H1 (cell line): Measurements from ENCODE around the gene BBS9.

Source experiments
- ATF2 ChIP-seq: IDR thresholded peaks from 2 replicates; pipeline ENCODE4 v1.6.1; 2012; ENCODE audit warnings: low read length, inconsistent platforms
- CREB1 ChIP-seq: IDR thresholded peaks from 2 replicates; pipeline ENCODE4 v1.6.1; 2012; ENCODE audit warnings: inconsistent platforms
- EGR1 ChIP-seq: IDR thresholded peaks from 2 replicates; pipeline ENCODE4 v1.6.1; 2011; ENCODE audit warnings: low read depth, low read length, borderline replicate concordance
- EZH2 ChIP-seq: fragments of 200-600 bp; sonication (generic); IDR thresholded peaks from 2 replicates; pipeline ENCODE4 v1.7.1; 2012; ENCODE audit warnings: low read depth, mild to moderate bottlenecking, moderate library complexity, low read length, inconsistent platforms; ENCODE audit not compliant: severe bottlenecking
- HDAC2 ChIP-seq, 2 experiments: fragments of 300-600 bp in 1 of 2; sonication (generic) in 1 of 2; IDR thresholded peaks; 2 replicates each; pipeline ENCODE4 v1.6.1; 2011 to 2012; ENCODE audit warnings: low read depth in 2 of 2, low read length in 2 of 2, mild to moderate bottlenecking in 2 of 2, moderate library complexity in 2 of 2, borderline replicate concordance in 1 of 2, inconsistent platforms in 1 of 2
- JUN ChIP-seq: IDR thresholded peaks from 2 replicates; pipeline ENCODE4 v1.6.1; 2011; ENCODE audit warnings: low read depth, mild to moderate bottlenecking, improper control_type of control experiment, low read length
- JUND ChIP-seq: IDR thresholded peaks from 2 replicates; pipeline ENCODE4 v1.6.1; 2011; ENCODE audit warnings: mild to moderate bottlenecking, improper control_type of control experiment, low read length
- RFX5 ChIP-seq: IDR thresholded peaks from 2 replicates; pipeline ENCODE4 v1.6.1; 2011; ENCODE audit warnings: low read depth, low read length, improper control_type of control experiment, borderline replicate concordance
- RNF2 ChIP-seq: fragments of 200-900, 300-1000 bp; sonication (generic); IDR thresholded peaks from 2 replicates; pipeline ENCODE4 v1.7.1; 2016; ENCODE audit warnings: borderline replicate concordance, low read depth, mild to moderate bottlenecking, antibody characterized with exemption, low read length; ENCODE audit not compliant: poor library complexity, severe bottlenecking; ENCODE audit errors: missing control alignments
- SUZ12 ChIP-seq: fragments of 200-600 bp; sonication (generic); IDR thresholded peaks from 2 replicates; pipeline ENCODE4 v1.6.1; 2012; ENCODE audit warnings: mild to moderate bottlenecking, inconsistent platforms, low read length, moderate library complexity, mixed read lengths
- TF ChIP-seq, protein P1 (sequence below): IDR thresholded peaks from 2 replicates; pipeline ENCODE4 v1.6.1; 2011; ENCODE audit warnings: low read length, improper control_type of control experiment
- TF ChIP-seq, protein P2 (sequence below), 3 experiments: IDR thresholded peaks; 1 replicate in 2 of 3; 2 replicates in 1 of 3; pipeline versions ENCODE4 v1.5.1 to v1.6.1; 2011; ENCODE audit warnings: low read length in 3 of 3, mild to moderate bottlenecking in 3 of 3, inconsistent platforms in 2 of 3, low read depth in 1 of 3, moderate library complexity in 1 of 3; ENCODE audit not compliant: insufficient read depth in 1 of 3; ENCODE audit errors: control extremely low read depth in 1 of 3

- TF ChIP-seq, protein P1, sequence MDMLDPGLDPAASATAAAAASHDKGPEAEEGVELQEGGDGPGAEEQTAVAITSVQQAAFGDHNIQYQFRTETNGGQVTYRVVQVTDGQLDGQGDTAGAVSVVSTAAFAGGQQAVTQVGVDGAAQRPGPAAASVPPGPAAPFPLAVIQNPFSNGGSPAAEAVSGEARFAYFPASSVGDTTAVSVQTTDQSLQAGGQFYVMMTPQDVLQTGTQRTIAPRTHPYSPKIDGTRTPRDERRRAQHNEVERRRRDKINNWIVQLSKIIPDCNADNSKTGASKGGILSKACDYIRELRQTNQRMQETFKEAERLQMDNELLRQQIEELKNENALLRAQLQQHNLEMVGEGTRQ = no peak
- TF ChIP-seq, protein P2, sequence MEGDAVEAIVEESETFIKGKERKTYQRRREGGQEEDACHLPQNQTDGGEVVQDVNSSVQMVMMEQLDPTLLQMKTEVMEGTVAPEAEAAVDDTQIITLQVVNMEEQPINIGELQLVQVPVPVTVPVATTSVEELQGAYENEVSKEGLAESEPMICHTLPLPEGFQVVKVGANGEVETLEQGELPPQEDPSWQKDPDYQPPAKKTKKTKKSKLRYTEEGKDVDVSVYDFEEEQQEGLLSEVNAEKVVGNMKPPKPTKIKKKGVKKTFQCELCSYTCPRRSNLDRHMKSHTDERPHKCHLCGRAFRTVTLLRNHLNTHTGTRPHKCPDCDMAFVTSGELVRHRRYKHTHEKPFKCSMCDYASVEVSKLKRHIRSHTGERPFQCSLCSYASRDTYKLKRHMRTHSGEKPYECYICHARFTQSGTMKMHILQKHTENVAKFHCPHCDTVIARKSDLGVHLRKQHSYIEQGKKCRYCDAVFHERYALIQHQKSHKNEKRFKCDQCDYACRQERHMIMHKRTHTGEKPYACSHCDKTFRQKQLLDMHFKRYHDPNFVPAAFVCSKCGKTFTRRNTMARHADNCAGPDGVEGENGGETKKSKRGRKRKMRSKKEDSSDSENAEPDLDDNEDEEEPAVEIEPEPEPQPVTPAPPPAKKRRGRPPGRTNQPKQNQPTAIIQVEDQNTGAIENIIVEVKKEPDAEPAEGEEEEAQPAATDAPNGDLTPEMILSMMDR (IDR thresholded peaks at IDR 0.05; ENCODE audit: control extremely low read depth in 1 of 3, insufficient read depth in 1 of 3, low read depth in 1 of 3, low read length in 3 of 3) = no peak
- TF ChIP-seq ATF2 (no peak), RNF2 (no peak), EZH2 (no peak), EGR1 (no peak), RFX5 (no peak), HDAC2 (IDR thresholded peaks at IDR 0.05; ENCODE audit: borderline replicate concordance in 1 of 2, low read depth in 2 of 2, low read length in 2 of 2) (no peak), JUND (no peak), CREB1 (no peak), SUZ12 (no peak), JUN (no peak)
These were observed 471.7 kb downstream of the BBS9 start for GRCh38 chr7:33601101-33601500.
